HepG2 (cell line): ENCODE data around the gene PSMD5. TPM values are rescaled to one million over a fixed set of nuclear protein-coding genes. Genes with fewer than 3 reads are reported as not detected.

ENCODE experiments used
- ATAD3A ChIP-seq: sonication (generic); formaldehyde crosslinking; IDR thresholded peaks from 2 replicates; pipeline ENCODE4 v1.4.0; 2020; ENCODE audit warnings: missing genetic modification reagents
- CEBPB ChIP-seq: IDR thresholded peaks from 2 replicates; pipeline ENCODE4 v1.6.1; 2011; ENCODE audit warnings: low read depth, low read length, improper control_type of control experiment, borderline replicate concordance
- CREM ChIP-seq, 2 experiments: sonication (generic) in 1 of 2; formaldehyde crosslinking in 1 of 2; IDR thresholded peaks; 2 replicates each; pipeline versions ENCODE4 v1.4.0 to v1.6.1; 2016 to 2020; ENCODE audit warnings: antibody characterized with exemption in 1 of 2, mild to moderate bottlenecking in 1 of 2, missing genetic modification reagents in 1 of 2
- EP300 ChIP-seq, 3 experiments: sonication (generic) in 1 of 3; formaldehyde crosslinking in 1 of 3; IDR thresholded peaks; 2 replicates each; pipeline versions ENCODE4 v1.5.1 to v1.6.1; 2011 to 2020; ENCODE audit warnings: low read depth in 2 of 3, low read length in 2 of 3, borderline replicate concordance in 1 of 3, improper control_type of control experiment in 1 of 3, mild to moderate bottlenecking in 1 of 3, missing genetic modification reagents in 1 of 3, moderate library complexity in 1 of 3
- FOXA3 ChIP-seq: IDR thresholded peaks from 2 replicates; pipeline ENCODE4 v1.6.1; 2016; ENCODE audit warnings: missing genetic modification reagents, missing compliant biosample characterization
- GATAD2A ChIP-seq: IDR thresholded peaks from 2 replicates; pipeline ENCODE4 v1.6.1; 2016
- HDAC2 ChIP-seq: sonication (generic); formaldehyde crosslinking; IDR thresholded peaks from 2 replicates; pipeline ENCODE4 v1.4.0; 2020; ENCODE audit warnings: missing genetic modification reagents
- NR2F2 ChIP-seq: IDR thresholded peaks from 2 replicates; pipeline ENCODE4 v1.6.1; 2012; ENCODE audit warnings: low read depth, inconsistent platforms, borderline replicate concordance
- RXRB ChIP-seq: IDR thresholded peaks from 2 replicates; pipeline ENCODE4 v1.6.1; 2016; ENCODE audit warnings: borderline replicate concordance, missing genetic modification reagents, missing compliant biosample characterization
- TBX2 ChIP-seq: sonication (generic); formaldehyde crosslinking; IDR thresholded peaks from 2 replicates; pipeline ENCODE4 v1.5.0; 2020; ENCODE audit warnings: missing genetic modification reagents, mild to moderate bottlenecking, borderline replicate concordance
- TCF7L2 ChIP-seq: IDR thresholded peaks from 2 replicates; pipeline ENCODE4 v1.6.1; 2011; ENCODE audit warnings: mild to moderate bottlenecking, low read depth, low read length, moderate library complexity
- ZNF34 ChIP-seq: sonication (generic); formaldehyde crosslinking; IDR thresholded peaks from 2 replicates; pipeline ENCODE4 v1.4.0; 2020; ENCODE audit warnings: mild to moderate bottlenecking, missing genetic modification reagents, borderline replicate concordance
- polyA plus RNA-seq, 8 experiments: library from polyadenylated mRNA; depleted of rRNA in 3 of 8; stranded (reverse) in 7 of 8; unstranded in 1 of 8; fragments of >200 nt; fragmentation: Illumina TruSeq in 4 of 8; extraction: Trizol in 4 of 8; gene quantifications; 2 replicates each; pipeline versions ENCODE4 v1.2.1 to v1.2.3, GENCODE V29; 2011 to 2016; ENCODE audit warnings: low read depth in 4 of 8, missing spikeins in 1 of 8, mixed read lengths in 1 of 8; ENCODE audit not compliant: insufficient read depth in 1 of 8
- total RNA-seq, 5 experiments: library from RNA; depleted of rRNA; stranded (reverse); fragments of >200 nt; fragmentation: Illumina TruSeq; extraction: Trizol; gene quantifications; 2 replicates each; pipeline ENCODE4 v1.2.3, GENCODE V29; 2016; ENCODE audit warnings: low read depth in 1 of 5
- TF ChIP-seq, protein P1 (sequence below), 2 experiments: sonication (generic) in 1 of 2; formaldehyde crosslinking in 1 of 2; IDR thresholded peaks; 2 replicates each; pipeline versions ENCODE4 v1.4.0 to v1.6.1; 2016 to 2020; ENCODE audit warnings: borderline replicate concordance in 1 of 2, low read depth in 1 of 2, mild to moderate bottlenecking in 1 of 2, missing genetic modification reagents in 1 of 2
- TF ChIP-seq, protein P2 (sequence below): sonication (generic); formaldehyde crosslinking; IDR thresholded peaks from 2 replicates; pipeline ENCODE4 v1.4.0; 2020; ENCODE audit warnings: missing genetic modification reagents, low read depth, mild to moderate bottlenecking, borderline replicate concordance
- TF ChIP-seq, protein P3 (sequence below): sonication (generic); formaldehyde crosslinking; IDR thresholded peaks from 2 replicates; pipeline ENCODE4 v1.4.0; 2020; ENCODE audit warnings: missing genetic modification reagents, borderline replicate concordance
- TF ChIP-seq, protein P4 (sequence below), 2 experiments: fragments of 450-650 bp in 1 of 2; sonication (generic) in 1 of 2; formaldehyde crosslinking; IDR thresholded peaks; 2 replicates each; pipeline versions ENCODE4 v1.5.0 to v1.8.0; 2020 to 2022; ENCODE audit warnings: mild to moderate bottlenecking in 1 of 2, missing genetic modification reagents in 1 of 2

PSMD5 gene
- total and polyA plus RNA-seq, 2 of the 13 experiments (the other 11 are each of a cell fraction or from before 2014, with no cell fraction given), result 12.7 to 18.1 TPM

DNA sequence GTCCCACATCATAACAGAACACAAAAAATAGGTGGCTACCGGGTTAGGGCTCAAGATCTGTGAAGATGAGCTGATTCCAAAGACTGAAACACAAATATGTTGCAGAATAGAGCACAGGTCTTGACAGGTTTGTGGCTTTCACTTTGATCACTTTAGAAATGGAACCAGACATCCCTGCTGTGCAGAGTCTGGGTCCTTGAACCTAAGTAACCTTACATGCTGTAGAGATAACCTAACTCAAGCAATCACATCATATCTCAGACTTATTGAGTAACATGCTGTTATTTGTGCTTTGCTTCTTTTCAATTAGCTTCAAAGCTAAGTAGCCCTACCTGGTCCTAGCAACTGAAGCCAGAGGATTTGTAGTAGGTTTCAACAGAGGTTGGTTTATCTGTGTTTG lies 73.8 kb downstream of the PSMD5 start (continued):
- TF ChIP-seq, protein P1, sequence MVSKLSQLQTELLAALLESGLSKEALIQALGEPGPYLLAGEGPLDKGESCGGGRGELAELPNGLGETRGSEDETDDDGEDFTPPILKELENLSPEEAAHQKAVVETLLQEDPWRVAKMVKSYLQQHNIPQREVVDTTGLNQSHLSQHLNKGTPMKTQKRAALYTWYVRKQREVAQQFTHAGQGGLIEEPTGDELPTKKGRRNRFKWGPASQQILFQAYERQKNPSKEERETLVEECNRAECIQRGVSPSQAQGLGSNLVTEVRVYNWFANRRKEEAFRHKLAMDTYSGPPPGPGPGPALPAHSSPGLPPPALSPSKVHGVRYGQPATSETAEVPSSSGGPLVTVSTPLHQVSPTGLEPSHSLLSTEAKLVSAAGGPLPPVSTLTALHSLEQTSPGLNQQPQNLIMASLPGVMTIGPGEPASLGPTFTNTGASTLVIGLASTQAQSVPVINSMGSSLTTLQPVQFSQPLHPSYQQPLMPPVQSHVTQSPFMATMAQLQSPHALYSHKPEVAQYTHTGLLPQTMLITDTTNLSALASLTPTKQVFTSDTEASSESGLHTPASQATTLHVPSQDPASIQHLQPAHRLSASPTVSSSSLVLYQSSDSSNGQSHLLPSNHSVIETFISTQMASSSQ (IDR thresholded peaks at IDR 0.05; ENCODE audit: low read depth), result no peak
- TF ChIP-seq, protein P1 (CRISPR knock-in tag; IDR thresholded peaks at IDR 0.05; ENCODE audit: borderline replicate concordance), result peak; percentile 25; the same call in 1 of the 2 replicates
- TF ChIP-seq, protein P2, sequence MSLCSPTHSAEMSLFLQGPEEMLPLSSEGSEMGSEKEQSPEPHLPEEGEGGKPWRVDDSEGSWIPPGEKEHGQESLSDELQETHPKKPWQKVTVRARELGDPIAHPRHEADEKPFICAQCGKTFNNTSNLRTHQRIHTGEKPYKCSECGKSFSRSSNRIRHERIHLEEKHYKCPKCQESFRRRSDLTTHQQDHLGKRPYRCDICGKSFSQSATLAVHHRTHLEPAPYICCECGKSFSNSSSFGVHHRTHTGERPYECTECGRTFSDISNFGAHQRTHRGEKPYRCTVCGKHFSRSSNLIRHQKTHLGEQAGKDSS (CRISPR knock-in tag), result no peak
- TF ChIP-seq, protein P3, sequence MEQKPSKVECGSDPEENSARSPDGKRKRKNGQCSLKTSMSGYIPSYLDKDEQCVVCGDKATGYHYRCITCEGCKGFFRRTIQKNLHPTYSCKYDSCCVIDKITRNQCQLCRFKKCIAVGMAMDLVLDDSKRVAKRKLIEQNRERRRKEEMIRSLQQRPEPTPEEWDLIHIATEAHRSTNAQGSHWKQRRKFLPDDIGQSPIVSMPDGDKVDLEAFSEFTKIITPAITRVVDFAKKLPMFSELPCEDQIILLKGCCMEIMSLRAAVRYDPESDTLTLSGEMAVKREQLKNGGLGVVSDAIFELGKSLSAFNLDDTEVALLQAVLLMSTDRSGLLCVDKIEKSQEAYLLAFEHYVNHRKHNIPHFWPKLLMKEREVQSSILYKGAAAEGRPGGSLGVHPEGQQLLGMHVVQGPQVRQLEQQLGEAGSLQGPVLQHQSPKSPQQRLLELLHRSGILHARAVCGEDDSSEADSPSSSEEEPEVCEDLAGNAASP (CRISPR knock-in tag), result peak; percentile 83; the same call in 1 of the 2 replicates
- TF ChIP-seq TBX2 (CRISPR knock-in tag) (peak; percentile 34; the same call in 1 of the 2 replicates), RXRB (peak; percentile 72), CEBPB (peak; percentile 34; the same call in 1 of the 2 replicates), ZNF34 (no peak), ATAD3A (CRISPR knock-in tag) (no peak), EP300 (IDR thresholded peaks at IDR 0.05; ENCODE audit: low read depth in 2 of 2, low read length in 2 of 2) (peak in 1 of 2 experiments; percentile 84; a peak in 2 of 4 replicates), EP300 (CRISPR knock-in tag; IDR thresholded peaks at IDR 0.05; ENCODE audit: borderline replicate concordance) (no peak; the same call in 1 of the 2 replicates), HDAC2 (CRISPR knock-in tag) (peak; percentile 43; the same call in 1 of the 2 replicates), GATAD2A (CRISPR knock-in tag) (peak; percentile 84), TCF7L2 (peak; percentile 72; the same call in 1 of the 2 replicates), NR2F2 (peak; percentile 61), CREM (IDR thresholded peaks at IDR 0.05) (peak; percentile 38; the same call in 1 of the 2 replicates), CREM (CRISPR knock-in tag; IDR thresholded peaks at IDR 0.05) (no peak), FOXA3 (CRISPR knock-in tag) (0 out of 2 replicates have a peak, but pooled peaks have one; percentile 36)
- TF ChIP-seq, protein P4, sequence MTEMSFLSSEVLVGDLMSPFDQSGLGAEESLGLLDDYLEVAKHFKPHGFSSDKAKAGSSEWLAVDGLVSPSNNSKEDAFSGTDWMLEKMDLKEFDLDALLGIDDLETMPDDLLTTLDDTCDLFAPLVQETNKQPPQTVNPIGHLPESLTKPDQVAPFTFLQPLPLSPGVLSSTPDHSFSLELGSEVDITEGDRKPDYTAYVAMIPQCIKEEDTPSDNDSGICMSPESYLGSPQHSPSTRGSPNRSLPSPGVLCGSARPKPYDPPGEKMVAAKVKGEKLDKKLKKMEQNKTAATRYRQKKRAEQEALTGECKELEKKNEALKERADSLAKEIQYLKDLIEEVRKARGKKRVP (CRISPR knock-in tag; IDR thresholded peaks at IDR 0.05), result peak in 1 of 2 experiments; percentile 22; a peak in 1 of 4 replicates
